Loucy (cell line): ENCODE data around the gene PODN.

Experiments used
- H2AFZ ChIP-seq: fragments of 200-600 bp; sonication (generic); 2 replicates; pipeline ENCODE4 v1.6.0; 2016; ENCODE audit warnings: antibody characterized with exemption, mild to moderate bottlenecking, low read length, moderate library complexity
- H3F3A ChIP-seq: fragments of 200-600 bp; 2 replicates; pipeline ENCODE4 v1.6.0; 2016; ENCODE audit warnings: antibody characterized with exemption, low read depth, mild to moderate bottlenecking
- H3K27me3 ChIP-seq: fragments of 200-600 bp; sonication (generic); 2 replicates; pipeline ENCODE4 v1.6.1; 2014; ENCODE audit warnings: low read length, mild to moderate bottlenecking; ENCODE audit not compliant: insufficient read depth, poor library complexity, severe bottlenecking
- H3K36me3 ChIP-seq: fragments of 200-600 bp; sonication (generic); 2 replicates; pipeline ENCODE4 v1.6.1; 2016; ENCODE audit warnings: low read length; ENCODE audit not compliant: insufficient read depth
- H3K4me1 ChIP-seq: fragments of 200-600 bp; sonication (generic); 2 replicates; pipeline ENCODE4 v1.5.1; 2014; ENCODE audit warnings: low read length, mild to moderate bottlenecking; ENCODE audit not compliant: insufficient read depth, poor library complexity, severe bottlenecking
- H3K4me2 ChIP-seq: fragments of 200-600 bp; sonication (generic); 2 replicates; pipeline ENCODE4 v1.6.0; 2014; ENCODE audit warnings: antibody characterized with exemption, low read length, low read depth, mild to moderate bottlenecking; ENCODE audit not compliant: poor library complexity, severe bottlenecking
- H3K4me3 ChIP-seq: fragments of 200-600 bp; sonication (generic); 2 replicates; pipeline ENCODE4 v1.5.1; 2014; ENCODE audit warnings: low read length, mild to moderate bottlenecking, mixed read lengths; ENCODE audit not compliant: poor library complexity, severe bottlenecking
- H3K79me2 ChIP-seq: fragments of 200-600 bp; sonication (generic); 2 replicates; pipeline ENCODE4 v1.6.1; 2014; ENCODE audit warnings: low read length; ENCODE audit not compliant: insufficient read depth
- H3K9ac ChIP-seq: fragments of 200-600 bp; sonication (generic); 2 replicates; pipeline ENCODE4 v1.6.0; 2014; ENCODE audit warnings: mild to moderate bottlenecking, low read depth, low read length, moderate library complexity; ENCODE audit not compliant: poor library complexity, severe bottlenecking
- H3K9me2 ChIP-seq: fragments of 200-600 bp; sonication (generic); replicated peaks from 2 replicates; pipeline ENCODE4 v1.6.1; 2016; ENCODE audit warnings: low read depth, low read length, mixed read lengths
- H3K9me3 ChIP-seq: fragments of 200-600 bp; sonication (generic); 2 replicates; pipeline ENCODE4 v1.6.1; 2014; ENCODE audit warnings: mild to moderate bottlenecking, antibody characterized with exemption, low read length, low read depth; ENCODE audit not compliant: insufficient read depth
- H4K20me1 ChIP-seq: fragments of 200-600 bp; sonication (generic); 2 replicates; pipeline ENCODE4 v1.6.0; 2014; ENCODE audit warnings: antibody characterized with exemption, low read length, mild to moderate bottlenecking; ENCODE audit not compliant: insufficient read depth, poor library complexity, severe bottlenecking
- CTCF ChIP-seq: fragments of 200-600 bp; sonication (generic); conservative IDR thresholded peaks from 2 replicates; pipeline ENCODE4 v1.5.1; 2014; ENCODE audit warnings: mild to moderate bottlenecking, antibody characterized with exemption, low read length
- EZH2phosphoT487 ChIP-seq: fragments of 200-600 bp; IDR thresholded peaks from 2 replicates; pipeline ENCODE4 v1.6.1; 2018; ENCODE audit warnings: antibody characterized with exemption, mild to moderate bottlenecking, moderate library complexity, borderline replicate concordance

The PODN gene

GRCh38 chr1:53023546-53023945, 38.5 kb upstream of the PODN start:
- Histone ChIP-seq H3K9me2 (no peaks in the 10 kb centered on the region), H3K4me3 (no peak overlapping the region), H3K79me2 (peaks cover 37% of the 10 kb centered on the region), H3K27me3 (no peaks in the 10 kb centered on the region), H4K20me1 (no peaks in the 10 kb centered on the region), H3K36me3 (peaks cover under 1% of the 10 kb centered on the region; the same call in 1 of the 2 replicates), H3K9ac (no peak overlapping the region), H3K9me3 (no peaks in the 10 kb centered on the region), H2AFZ (no peak overlapping the region), H3K4me2 (no peak overlapping the region), H3K4me1 (peaks cover 8% of the 10 kb centered on the region), H3F3A (no peaks in the 10 kb centered on the region)
- TF ChIP-seq EZH2phosphoT487 = no peak
- no peak for TF ChIP-seq CTCF

GRCh38 chr1:53024117-53024516, 37.9 kb upstream of the PODN start:
- Histone ChIP-seq H3K4me3 (no peak overlapping the region), H3K27me3 (no peaks in the 10 kb centered on the region), H3K9ac (no peak overlapping the region), H2AFZ (no peak overlapping the region), H3K4me1 (peaks cover 8% of the 10 kb centered on the region), H3K36me3 (peaks cover 5% of the 10 kb centered on the region; the same call in 1 of the 2 replicates), H3K9me3 (no peaks in the 10 kb centered on the region), H3K9me2 (no peaks in the 10 kb centered on the region), H3F3A (no peaks in the 10 kb centered on the region), H4K20me1 (no peaks in the 10 kb centered on the region), H3K4me2 (no peak overlapping the region), H3K79me2 (peaks cover 37% of the 10 kb centered on the region)
- TF ChIP-seq CTCF (no peak), EZH2phosphoT487 (no peak)

- no peak overlapping the region for H3K4me3 ChIP-seq
- no peak overlapping the region for H3K4me2 ChIP-seq
- no peak overlapping the region for H3K9ac ChIP-seq
- no peaks in the 10 kb centered on the region for H3F3A ChIP-seq
- no peak overlapping the region for H2AFZ ChIP-seq
- H3K9me3 ChIP-seq = no peaks in the 10 kb centered on the region
- peaks cover 13% of the 10 kb centered on the region; the same call in 1 of the 2 replicates for H3K36me3 ChIP-seq
- H3K9me2 ChIP-seq = no peaks in the 10 kb centered on the region
- peaks cover 31% of the 10 kb centered on the region for H3K79me2 ChIP-seq
- H3K4me1 ChIP-seq = peaks cover 8% of the 10 kb centered on the region
- H4K20me1 ChIP-seq = no peaks in the 10 kb centered on the region
- TF ChIP-seq CTCF (no peak), EZH2phosphoT487 (no peak)
- H3K27me3 ChIP-seq = no peaks in the 10 kb centered on the region
Observed at GRCh38 chr1:53025034-53025768, 36.8 kb upstream of the PODN start.
